ENCODE data around the gene DEPDC1.

The DEPDC1 gene

GRCh38 chr1:68426594-68426993 lies 70.3 kb downstream of the DEPDC1 start:
- no peaks in the 10 kb centered on the region for H3K9me3 ChIP-seq (ENCODE audit: control insufficient read depth in 1 of 2, low read length in 2 of 2)
- no peak overlapping the region for H3K4me3 ChIP-seq (ENCODE audit: low read depth in 1 of 2, low read length in 2 of 2)
- H3K27ac ChIP-seq (ENCODE audit: low read depth, low read length) = no peak overlapping the region
- no peaks in the 10 kb centered on the region for H3K27me3 ChIP-seq (ENCODE audit: control insufficient read depth in 1 of 2, insufficient read depth in 2 of 2, low read length in 2 of 2)
- no peaks in the 10 kb centered on the region for H3K4me1 ChIP-seq (ENCODE audit: control insufficient read depth in 1 of 2, insufficient read depth in 2 of 2, low read length in 2 of 2)
- H3K36me3 ChIP-seq (ENCODE audit: control insufficient read depth in 1 of 2, insufficient read depth in 2 of 2, low read length in 2 of 2) = no peaks in the 10 kb centered on the region
- no peak overlapping the region for H3K9ac ChIP-seq (ENCODE audit: low read depth in 1 of 2, low read length in 2 of 2)

All from duodenal mucosa (tissue), 2 donors.